GM12878 (cell line): ENCODE results near the gene NME7. TPM values are rescaled to one million over a fixed set of nuclear protein-coding genes. Genes with fewer than 3 reads are reported as not detected.

ENCODE experiments used
- ATAC-seq: fragments of 200-7000 bp; cut with Tn5 transposase; 3 replicates; pipeline ENCODE4 v1.9.1; 2020; ENCODE audit warnings: mild to moderate bottlenecking, moderate library complexity
- BruUV-seq: library from RNA; stranded (reverse); fragments of 400-500 nt; replicated peaks from 2 replicates; lab custom pipeline; 2021; lab: Mats Ljungman, UMichigan
- CTCF ChIA-PET: fragments of 300-600 bp; sonication (Branson Sonifier 250); formaldehyde crosslinking; extraction: SDS; loops from one replicate; lab custom pipeline; 2021; ENCODE audit warnings: inconsistent platforms; lab: Yijun Ruan, JAX
- POLR2A ChIA-PET: fragments of 350-600 bp; formaldehyde crosslinking; extraction: SDS; loops from one replicate; lab custom pipeline; 2021; ENCODE audit warnings: inconsistent platforms; lab: Charles Lee
- RAD21 ChIA-PET: fragments of 300-600 bp; sonication (Branson Sonifier 250); formaldehyde crosslinking; loops from one replicate; lab custom pipeline; 2023; ENCODE audit warnings: antibody characterized with exemption; ENCODE audit not compliant: unreplicated experiment; lab: Charles Lee
- SMC1A ChIA-PET: fragments of 300-600 bp; sonication (Branson Sonifier 250); formaldehyde crosslinking; loops from one replicate; lab custom pipeline; 2023; ENCODE audit not compliant: unreplicated experiment, uncharacterized antibody; lab: Charles Lee
- DNase-seq: peaks from one replicate; pipeline ENCODE4 v3.0.0-alpha.2; 2011; ENCODE audit warnings: low read depth, low spot score
- FAIRE-seq: peaks from 3 replicates; lab custom pipeline; 2011; peaks lifted over from hg19 to GRCh38; lab: Jason Lieb, UNC
- H2AFZ ChIP-seq: 2 replicates; pipeline ENCODE4 v1.6.0; 2011; ENCODE audit warnings: low read depth, low read length, control low read depth; ENCODE audit not compliant: control insufficient read depth
- H3K27ac ChIP-seq: 2 replicates; pipeline ENCODE4 v1.5.1; 2011; ENCODE audit warnings: control low read depth; ENCODE audit not compliant: control insufficient read depth, insufficient read depth
- H3K27me3 ChIP-seq, 2 experiments: replicated peaks in 1 of 2; 2 replicates each; pipeline versions ENCODE4 v1.6.0 to v1.6.1; 2011; ENCODE audit warnings: low read length in 1 of 2; ENCODE audit not compliant: control insufficient read depth in 2 of 2, insufficient read depth in 2 of 2
- H3K36me3 ChIP-seq, 2 experiments: 2 replicates each; pipeline ENCODE4 v1.5.1; 2011; ENCODE audit warnings: low read length in 1 of 2; ENCODE audit not compliant: control insufficient read depth in 2 of 2, insufficient read depth in 2 of 2
- H3K4me1 ChIP-seq: 2 replicates; pipeline ENCODE4 v1.6.1; 2011; ENCODE audit warnings: mild to moderate bottlenecking, low read length, moderate library complexity, mixed read lengths; ENCODE audit not compliant: control insufficient read depth, insufficient read depth
- H3K4me2 ChIP-seq: 2 replicates; pipeline ENCODE4 v1.6.0; 2011; ENCODE audit warnings: control low read depth; ENCODE audit not compliant: control insufficient read depth, insufficient read depth
- H3K4me3 ChIP-seq: fragments of 200-600 bp; sonication (generic); 2 replicates; pipeline ENCODE4 v1.5.1; 2016
- H3K79me2 ChIP-seq: 2 replicates; pipeline ENCODE4 v1.6.0; 2011; ENCODE audit warnings: low read length; ENCODE audit not compliant: control insufficient read depth, insufficient read depth
- H3K9ac ChIP-seq: 2 replicates; pipeline ENCODE4 v1.8.0; 2011; ENCODE audit warnings: low read length, control low read depth, mixed read lengths; ENCODE audit not compliant: control insufficient read depth, insufficient read depth
- H3K9me3 ChIP-seq: replicated peaks from 3 replicates; pipeline ENCODE4 v1.5.1; 2011; ENCODE audit warnings: mild to moderate bottlenecking, low read length; ENCODE audit not compliant: control insufficient read depth, insufficient read depth
- H4K20me1 ChIP-seq: 2 replicates; pipeline ENCODE4 v1.6.0; 2011; ENCODE audit not compliant: control insufficient read depth, insufficient read depth
- HDGF ChIP-seq: fragments of 450-650 bp; IDR thresholded peaks from 2 replicates; pipeline ENCODE4 v1.6.1; 2016; ENCODE audit warnings: antibody characterized with exemption
- IRF5 ChIP-seq: fragments of 450-650 bp; IDR thresholded peaks from 2 replicates; pipeline ENCODE4 v1.6.1; 2017; ENCODE audit warnings: borderline replicate concordance
- JUNB ChIP-seq: IDR thresholded peaks from 2 replicates; pipeline ENCODE4 v1.6.1; 2016; ENCODE audit warnings: antibody characterized with exemption, mild to moderate bottlenecking
- RCOR1 ChIP-seq: conservative IDR thresholded peaks from 2 replicates; pipeline ENCODE4 v1.6.1; 2012; ENCODE audit warnings: low read depth, low read length, improper control_type of control experiment
- SMARCA5 ChIP-seq: fragments of 450-650 bp; IDR thresholded peaks from 2 replicates; pipeline ENCODE4 v1.6.1; 2017; ENCODE audit warnings: mild to moderate bottlenecking
- SMC3 ChIP-seq: IDR thresholded peaks from 2 replicates; pipeline ENCODE4 v1.6.1; 2011; ENCODE audit warnings: low read length, improper control_type of control experiment, borderline replicate concordance
- STAT1 ChIP-seq: fragments of 450-650 bp; conservative IDR thresholded peaks from 2 replicates; pipeline ENCODE4 v1.6.1; 2014; ENCODE audit warnings: antibody characterized with exemption, mild to moderate bottlenecking
- TAF1 ChIP-seq: IDR thresholded peaks from 2 replicates; pipeline ENCODE4 v1.6.1; 2011; ENCODE audit warnings: mild to moderate bottlenecking, low read depth, low read length, borderline replicate concordance
- TCF3 ChIP-seq: IDR thresholded peaks from 2 replicates; pipeline ENCODE4 v1.6.1; 2012; ENCODE audit warnings: low read depth, mild to moderate bottlenecking, low read length, borderline replicate concordance; ENCODE audit not compliant: insufficient read depth
- ZSCAN29 ChIP-seq: fragments of 450-650 bp; IDR thresholded peaks from 2 replicates; pipeline ENCODE4 v1.6.1; 2017; ENCODE audit warnings: mild to moderate bottlenecking, moderate library complexity
- WGBS: methylation state at CpG from one replicate; pipeline ENCODE4 v1.1.6; 2016; ENCODE audit warnings: low lambda C conversion rate; ENCODE audit not compliant: insufficient replicate concordance, insufficient coverage; ENCODE audit errors: missing lambda C conversion rate; 5-methylcytosine and 5-hydroxymethylcytosine counted together
- in situ Hi-C: fragments of 300-500 bp; cut with MboI; formaldehyde crosslinking; loops from 9 replicates; pipeline ENCODE4 v1.14.3; 2018; ENCODE audit warnings: mixed read lengths
- intact Hi-C: fragments of 100-400 bp; cut with micrococcal nuclease; formaldehyde crosslinking; loops from one replicate; pipeline ENCODE4 v1.14.2; 2022; ENCODE audit not compliant: unreplicated experiment
- polyA plus RNA-seq, 11 experiments: library from polyadenylated mRNA; depleted of rRNA in 4 of 11; unstranded in 6 of 11; stranded (reverse) in 5 of 11; fragments of >200 nt; fragmentation: Nextera tagmentation in 4 of 11; fragmentation: Illumina TruSeq in 1 of 11; extraction: Ambion mirVana in 4 of 11; extraction: Trizol in 1 of 11; gene quantifications; 1 replicate in 1 of 11; 2 replicates in 10 of 11; pipeline versions ENCODE4 v1.2.1 to v1.2.3, GENCODE V29; 2011 to 2016; ENCODE audit warnings: inconsistent platforms in 2 of 11, missing spikeins in 2 of 11, low read depth in 1 of 11
- total RNA-seq, 4 experiments: library from RNA; depleted of rRNA in 3 of 4; stranded (reverse); fragments of >200 nt in 3 of 4; fragmentation: Illumina TruSeq in 1 of 4; extraction: Trizol in 1 of 4; gene quantifications; 2 replicates each; pipeline versions ENCODE4 v1.2.1 to v1.2.3, GENCODE V29; 2013 to 2021
- TF ChIP-seq, protein P1 (sequence below): fragments of 150-350 bp; IDR thresholded peaks from 2 replicates; pipeline ENCODE4 v1.6.1; 2016; ENCODE audit warnings: low read depth, low read length
- TF ChIP-seq, protein P2 (sequence below): IDR thresholded peaks from 2 replicates; pipeline ENCODE4 v1.6.1; 2012; ENCODE audit warnings: low read depth, low read length, improper control_type of control experiment
- TF ChIP-seq, protein P3 (sequence below): fragments of 450-650 bp; conservative IDR thresholded peaks from 2 replicates; pipeline ENCODE4 v1.6.1; 2017; ENCODE audit warnings: mild to moderate bottlenecking, moderate library complexity

Gene NME7
- total and polyA plus RNA-seq, 10 of the 15 experiments (the other 5 are each of a cell fraction or from before 2014, with no cell fraction given) = 1.5 to 15.6 (median 7.2) TPM

- Histone ChIP-seq H3K4me3 (no peak overlapping the region), H3K9me3 (no peaks in the 10 kb centered on the region), H3K79me2 (peaks cover 12% of the 10 kb centered on the region), H3K9ac (no peak overlapping the region), H4K20me1 (no peaks in the 10 kb centered on the region), H3K27me3 (peaks cover 0 to 2% of the 10 kb centered on the region in 2 experiments; a peak in 1 of 4 replicates), H3K4me1 (peaks cover 3% of the 10 kb centered on the region; the same call in 1 of the 2 replicates), H3K4me2 (peak overlapping the region; percentile 50; the same call in 1 of the 2 replicates), H3K36me3 (peaks cover 0 to 4% of the 10 kb centered on the region in 2 experiments; a peak in 1 of 4 replicates), H3K27ac (no peak overlapping the region), H2AFZ (no peak overlapping the region; the same call in 1 of the 2 replicates)
- SMC1A ChIA-PET = interaction anchor here (0.6 to 15.1 kb wide), 37 partner anchors 8 to 875 kb away, joined by 3 to 188 read pairs (median 6); no protein-coding TSS in a partner anchor
- CTCF ChIA-PET = interaction anchor here (0.9 to 9.6 kb wide), 24 partner anchors 9 to 768 kb away, joined by 3 to 100 read pairs (median 6); no protein-coding TSS in a partner anchor
- no peak for ATAC-seq
- FAIRE-seq = no peak
- BruUV-seq = no TSS peak
- 53% methylated on average over 3 of the region's 3 CpGs for WGBS
- RAD21 ChIA-PET = interaction anchor here (0.7 to 6.8 kb wide), 31 partner anchors 10 to 767 kb away, joined by 3 to 135 read pairs (median 4); no protein-coding TSS in a partner anchor
- in situ Hi-C loops = no loop called here
- DNase-seq = no peak
- POLR2A ChIA-PET = interaction anchor here (0.6 to 7.1 kb wide), 7 partner anchors 16 to 85 kb away, joined by 3 to 69 read pairs (median 4); no protein-coding TSS in a partner anchor
- intact Hi-C loops = no loop called here
- TF ChIP-seq, protein P1, sequence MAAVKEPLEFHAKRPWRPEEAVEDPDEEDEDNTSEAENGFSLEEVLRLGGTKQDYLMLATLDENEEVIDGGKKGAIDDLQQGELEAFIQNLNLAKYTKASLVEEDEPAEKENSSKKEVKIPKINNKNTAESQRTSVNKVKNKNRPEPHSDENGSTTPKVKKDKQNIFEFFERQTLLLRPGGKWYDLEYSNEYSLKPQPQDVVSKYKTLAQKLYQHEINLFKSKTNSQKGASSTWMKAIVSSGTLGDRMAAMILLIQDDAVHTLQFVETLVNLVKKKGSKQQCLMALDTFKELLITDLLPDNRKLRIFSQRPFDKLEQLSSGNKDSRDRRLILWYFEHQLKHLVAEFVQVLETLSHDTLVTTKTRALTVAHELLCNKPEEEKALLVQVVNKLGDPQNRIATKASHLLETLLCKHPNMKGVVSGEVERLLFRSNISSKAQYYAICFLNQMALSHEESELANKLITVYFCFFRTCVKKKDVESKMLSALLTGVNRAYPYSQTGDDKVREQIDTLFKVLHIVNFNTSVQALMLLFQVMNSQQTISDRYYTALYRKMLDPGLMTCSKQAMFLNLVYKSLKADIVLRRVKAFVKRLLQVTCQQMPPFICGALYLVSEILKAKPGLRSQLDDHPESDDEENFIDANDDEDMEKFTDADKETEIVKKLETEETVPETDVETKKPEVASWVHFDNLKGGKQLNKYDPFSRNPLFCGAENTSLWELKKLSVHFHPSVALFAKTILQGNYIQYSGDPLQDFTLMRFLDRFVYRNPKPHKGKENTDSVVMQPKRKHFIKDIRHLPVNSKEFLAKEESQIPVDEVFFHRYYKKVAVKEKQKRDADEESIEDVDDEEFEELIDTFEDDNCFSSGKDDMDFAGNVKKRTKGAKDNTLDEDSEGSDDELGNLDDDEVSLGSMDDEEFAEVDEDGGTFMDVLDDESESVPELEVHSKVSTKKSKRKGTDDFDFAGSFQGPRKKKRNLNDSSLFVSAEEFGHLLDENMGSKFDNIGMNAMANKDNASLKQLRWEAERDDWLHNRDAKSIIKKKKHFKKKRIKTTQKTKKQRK = no peak
- TF ChIP-seq, protein P2, sequence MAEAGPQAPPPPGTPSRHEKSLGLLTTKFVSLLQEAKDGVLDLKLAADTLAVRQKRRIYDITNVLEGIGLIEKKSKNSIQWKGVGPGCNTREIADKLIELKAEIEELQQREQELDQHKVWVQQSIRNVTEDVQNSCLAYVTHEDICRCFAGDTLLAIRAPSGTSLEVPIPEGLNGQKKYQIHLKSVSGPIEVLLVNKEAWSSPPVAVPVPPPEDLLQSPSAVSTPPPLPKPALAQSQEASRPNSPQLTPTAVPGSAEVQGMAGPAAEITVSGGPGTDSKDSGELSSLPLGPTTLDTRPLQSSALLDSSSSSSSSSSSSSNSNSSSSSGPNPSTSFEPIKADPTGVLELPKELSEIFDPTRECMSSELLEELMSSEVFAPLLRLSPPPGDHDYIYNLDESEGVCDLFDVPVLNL = no peak
- TF ChIP-seq ZSCAN29 (no peak), SMC3 (no peak), TCF3 (no peak), IRF5 (no peak), TAF1 (no peak), HDGF (no peak), SMARCA5 (no peak), JUNB (no peak), STAT1 (no peak), RCOR1 (no peak)
- TF ChIP-seq, protein P3, sequence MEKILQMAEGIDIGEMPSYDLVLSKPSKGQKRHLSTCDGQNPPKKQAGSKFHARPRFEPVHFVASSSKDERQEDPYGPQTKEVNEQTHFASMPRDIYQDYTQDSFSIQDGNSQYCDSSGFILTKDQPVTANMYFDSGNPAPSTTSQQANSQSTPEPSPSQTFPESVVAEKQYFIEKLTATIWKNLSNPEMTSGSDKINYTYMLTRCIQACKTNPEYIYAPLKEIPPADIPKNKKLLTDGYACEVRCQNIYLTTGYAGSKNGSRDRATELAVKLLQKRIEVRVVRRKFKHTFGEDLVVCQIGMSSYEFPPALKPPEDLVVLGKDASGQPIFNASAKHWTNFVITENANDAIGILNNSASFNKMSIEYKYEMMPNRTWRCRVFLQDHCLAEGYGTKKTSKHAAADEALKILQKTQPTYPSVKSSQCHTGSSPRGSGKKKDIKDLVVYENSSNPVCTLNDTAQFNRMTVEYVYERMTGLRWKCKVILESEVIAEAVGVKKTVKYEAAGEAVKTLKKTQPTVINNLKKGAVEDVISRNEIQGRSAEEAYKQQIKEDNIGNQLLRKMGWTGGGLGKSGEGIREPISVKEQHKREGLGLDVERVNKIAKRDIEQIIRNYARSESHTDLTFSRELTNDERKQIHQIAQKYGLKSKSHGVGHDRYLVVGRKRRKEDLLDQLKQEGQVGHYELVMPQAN = no peak
Measured at GRCh38 chr1:169110236-169110635, 257.4 kb downstream of the NME7 start.
